ENCODE results near the gene ABCA9. TPM values are rescaled to one million over a fixed set of nuclear protein-coding genes. Genes with fewer than 3 reads are reported as not detected.

ABCA9 gene
- total RNA-seq, 1 experiment from 2014 or later = not detected

DNA sequence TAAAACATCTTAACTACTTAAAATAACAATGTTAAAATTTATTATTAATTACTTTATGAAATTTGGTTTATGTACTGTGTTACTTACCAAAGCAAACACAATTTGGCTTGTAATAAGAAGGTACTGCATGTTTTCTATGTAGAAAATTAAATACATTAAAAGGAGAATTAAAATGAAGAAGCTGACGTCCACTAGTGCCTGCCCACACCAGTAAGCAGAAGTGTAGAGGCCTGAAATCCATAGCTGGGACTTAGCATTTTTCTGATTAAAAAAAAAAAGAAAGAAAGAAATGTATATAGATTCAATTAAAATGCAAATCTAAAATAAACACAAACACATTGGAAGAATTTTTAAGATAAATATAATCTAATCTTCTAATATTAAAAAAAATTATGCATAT lies 35.8 kb upstream of the ABCA9 start:
- Mint-ChIP-seq H3K27me3 (ENCODE audit: unreplicated experiment) (no peaks in the 10 kb centered on the region), H3K36me3 (ENCODE audit: insufficient read depth, unreplicated experiment) (no peaks in the 10 kb centered on the region), H3K9me3 (ENCODE audit: low read depth, unreplicated experiment) (no peaks in the 10 kb centered on the region), H3K27ac (ENCODE audit: unreplicated experiment) (no peak overlapping the region), H3K4me3 (ENCODE audit: low read depth, unreplicated experiment) (no peak overlapping the region), H3K4me1 (ENCODE audit: low read depth, unreplicated experiment) (peaks cover 18% of the 10 kb centered on the region)
- CTCF ChIA-PET = no interaction called here
- intact Hi-C loops (cut with micrococcal nuclease; ENCODE audit: unreplicated experiment) = no loop called here
- BruUV-seq (replicated peaks) = no TSS peak
- no peak for TF ChIP-seq CTCF (IDR thresholded peaks at IDR 0.05; ENCODE audit: unreplicated experiment)
- DNase-seq = no peak

GRCh38 chr17:69093995-69094394 lies 33.3 kb upstream of the ABCA9 start:
- H3K9me3 Mint-ChIP-seq (ENCODE audit: low read depth, unreplicated experiment) = no peaks in the 10 kb centered on the region
- no TSS peak for BruUV-seq (replicated peaks)
- no peaks in the 10 kb centered on the region for H3K36me3 Mint-ChIP-seq (ENCODE audit: insufficient read depth, unreplicated experiment)
- H3K4me3 Mint-ChIP-seq (ENCODE audit: low read depth, unreplicated experiment) = no peak overlapping the region
- DNase-seq = no peak
- no peaks in the 10 kb centered on the region for H3K27me3 Mint-ChIP-seq (ENCODE audit: unreplicated experiment)
- intact Hi-C loops (cut with micrococcal nuclease; ENCODE audit: unreplicated experiment) = loop anchor here (5.0 kb wide), 1 partner anchor 83 kb away; no protein-coding TSS in a partner anchor
- no peak overlapping the region for H3K27ac Mint-ChIP-seq (ENCODE audit: unreplicated experiment)
- peaks cover 18% of the 10 kb centered on the region for H3K4me1 Mint-ChIP-seq (ENCODE audit: low read depth, unreplicated experiment)
- no peak for TF ChIP-seq CTCF (IDR thresholded peaks at IDR 0.05; ENCODE audit: unreplicated experiment)
- CTCF ChIA-PET = interaction anchor here (1.2 kb wide), 1 partner anchor 9 kb away, joined by 4 read pairs; no protein-coding TSS in a partner anchor

- CTCF ChIA-PET = no interaction called here
- Mint-ChIP-seq H3K4me3 (ENCODE audit: low read depth, unreplicated experiment) (peak overlapping the region; percentile 44), H3K9me3 (ENCODE audit: low read depth, unreplicated experiment) (peaks cover 4% of the 10 kb centered on the region), H3K36me3 (ENCODE audit: insufficient read depth, unreplicated experiment) (no peaks in the 10 kb centered on the region), H3K4me1 (ENCODE audit: low read depth, unreplicated experiment) (peaks cover 18% of the 10 kb centered on the region), H3K27me3 (ENCODE audit: unreplicated experiment) (no peaks in the 10 kb centered on the region), H3K27ac (ENCODE audit: unreplicated experiment) (peak overlapping the region; percentile 87)
- intact Hi-C loops (cut with micrococcal nuclease; ENCODE audit: unreplicated experiment) = loop anchor here (5.0 kb wide), 1 partner anchor 84 kb away; no protein-coding TSS in a partner anchor
- no peak for TF ChIP-seq CTCF (IDR thresholded peaks at IDR 0.05; ENCODE audit: unreplicated experiment)
- no TSS peak for BruUV-seq (replicated peaks)
- DNase-seq = no peak
Observed at GRCh38 chr17:69093279-69093789, 32.6 kb upstream of the ABCA9 start.

GRCh38 chr17:69090365-69090764 lies 29.6 kb upstream of the ABCA9 start:
- peaks cover 18% of the 10 kb centered on the region for H3K4me1 Mint-ChIP-seq (ENCODE audit: low read depth, unreplicated experiment)
- no peak overlapping the region for H3K27ac Mint-ChIP-seq (ENCODE audit: unreplicated experiment)
- intact Hi-C loops (cut with micrococcal nuclease; ENCODE audit: unreplicated experiment) = loop anchor here (5.0 kb wide), 1 partner anchor 87 kb away; no protein-coding TSS in a partner anchor
- BruUV-seq (replicated peaks) = no TSS peak
- H3K27me3 Mint-ChIP-seq (ENCODE audit: unreplicated experiment) = no peaks in the 10 kb centered on the region
- no peak for TF ChIP-seq CTCF (IDR thresholded peaks at IDR 0.05; ENCODE audit: unreplicated experiment)
- no peaks in the 10 kb centered on the region for H3K36me3 Mint-ChIP-seq (ENCODE audit: insufficient read depth, unreplicated experiment)
- H3K4me3 Mint-ChIP-seq (ENCODE audit: low read depth, unreplicated experiment) = no peak overlapping the region
- DNase-seq = no peak
- CTCF ChIA-PET = no interaction called here
- H3K9me3 Mint-ChIP-seq (ENCODE audit: low read depth, unreplicated experiment) = peaks cover 4% of the 10 kb centered on the region
